Progenitor cell of endocrine pancreas (in vitro differentiated cells): ENCODE data around the gene LIN7A. TPM values are rescaled to one million over a fixed set of nuclear protein-coding genes. Genes with fewer than 3 reads are reported as not detected.
"Not testable (repeated sequence)": the region's sequence is repeated elsewhere in the genome, so short reads cannot be mapped to it uniquely, and the experiment has no call there.

Experiments
- DNase-seq: peaks from one replicate; pipeline ENCODE4 v3.0.0; 2021; ENCODE audit warnings: low spot score; ENCODE audit not compliant: unreplicated experiment
- H3K27ac Mint-ChIP-seq: 2 replicates; pipeline ENCODE4 v1.8.0; 2021; ENCODE audit warnings: mild to moderate bottlenecking, moderate library complexity, mixed read lengths
- H3K27me3 Mint-ChIP-seq: 2 replicates; pipeline ENCODE4 v1.8.0; 2021; ENCODE audit warnings: mixed read lengths
- H3K36me3 Mint-ChIP-seq: 2 replicates; pipeline ENCODE4 v1.8.0; 2022; ENCODE audit warnings: mixed read lengths; ENCODE audit not compliant: insufficient read depth
- H3K4me1 Mint-ChIP-seq: 2 replicates; pipeline ENCODE4 v1.8.0; 2021; ENCODE audit warnings: low read depth, mixed read lengths
- H3K4me3 Mint-ChIP-seq: 2 replicates; pipeline ENCODE4 v1.8.0; 2021; ENCODE audit warnings: low read depth, mild to moderate bottlenecking, moderate library complexity, mixed read lengths
- H3K9me3 Mint-ChIP-seq: 2 replicates; pipeline ENCODE4 v1.8.0; 2021; ENCODE audit warnings: low read depth, mixed read lengths
- total RNA-seq: library from RNA; stranded (reverse); gene quantifications from 2 replicates; pipeline ENCODE4 v1.2.1, GENCODE V29; 2021
- TF ChIP-seq, protein P1 (sequence below): fragments of 200-600 bp; sonication (generic); IDR thresholded peaks from one replicate; pipeline ENCODE4 v1.5.0; 2021; ENCODE audit warnings: antibody characterized with exemption, mild to moderate bottlenecking; ENCODE audit not compliant: unreplicated experiment

The LIN7A gene
- total RNA-seq, 1 donor from 2014 or later, result 8.2 TPM

DNA sequence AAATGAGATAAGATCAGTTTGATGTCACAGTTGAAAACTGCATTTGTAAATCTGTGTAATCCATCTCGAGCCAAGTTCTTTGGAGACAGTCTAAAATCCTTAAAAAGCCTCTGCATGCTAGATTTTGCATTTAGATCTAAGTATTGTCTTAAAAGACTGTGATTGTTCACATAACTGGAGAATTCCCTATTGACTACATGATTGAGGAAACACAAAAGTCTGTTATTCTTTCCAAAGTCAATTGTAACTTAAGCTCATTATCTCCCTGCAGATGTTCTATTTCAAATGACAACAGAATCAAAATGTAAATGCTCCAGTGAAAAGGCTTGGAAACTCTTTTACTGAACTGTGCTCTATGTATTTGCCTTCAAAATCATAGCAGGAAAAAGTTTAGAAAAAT, 143.2 kb downstream of the LIN7A start:
- no peaks in the 10 kb centered on the region for H3K36me3 Mint-ChIP-seq
- peaks cover 6% of the 10 kb centered on the region for H3K4me1 Mint-ChIP-seq
- no peaks in the 10 kb centered on the region for H3K27me3 Mint-ChIP-seq
- no peak overlapping the region for H3K27ac Mint-ChIP-seq
- no peak for DNase-seq
- TF ChIP-seq, protein P1, sequence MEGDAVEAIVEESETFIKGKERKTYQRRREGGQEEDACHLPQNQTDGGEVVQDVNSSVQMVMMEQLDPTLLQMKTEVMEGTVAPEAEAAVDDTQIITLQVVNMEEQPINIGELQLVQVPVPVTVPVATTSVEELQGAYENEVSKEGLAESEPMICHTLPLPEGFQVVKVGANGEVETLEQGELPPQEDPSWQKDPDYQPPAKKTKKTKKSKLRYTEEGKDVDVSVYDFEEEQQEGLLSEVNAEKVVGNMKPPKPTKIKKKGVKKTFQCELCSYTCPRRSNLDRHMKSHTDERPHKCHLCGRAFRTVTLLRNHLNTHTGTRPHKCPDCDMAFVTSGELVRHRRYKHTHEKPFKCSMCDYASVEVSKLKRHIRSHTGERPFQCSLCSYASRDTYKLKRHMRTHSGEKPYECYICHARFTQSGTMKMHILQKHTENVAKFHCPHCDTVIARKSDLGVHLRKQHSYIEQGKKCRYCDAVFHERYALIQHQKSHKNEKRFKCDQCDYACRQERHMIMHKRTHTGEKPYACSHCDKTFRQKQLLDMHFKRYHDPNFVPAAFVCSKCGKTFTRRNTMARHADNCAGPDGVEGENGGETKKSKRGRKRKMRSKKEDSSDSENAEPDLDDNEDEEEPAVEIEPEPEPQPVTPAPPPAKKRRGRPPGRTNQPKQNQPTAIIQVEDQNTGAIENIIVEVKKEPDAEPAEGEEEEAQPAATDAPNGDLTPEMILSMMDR, result no peak
- H3K9me3 Mint-ChIP-seq, result no peaks in the 10 kb centered on the region
- no peak overlapping the region for H3K4me3 Mint-ChIP-seq

DNA sequence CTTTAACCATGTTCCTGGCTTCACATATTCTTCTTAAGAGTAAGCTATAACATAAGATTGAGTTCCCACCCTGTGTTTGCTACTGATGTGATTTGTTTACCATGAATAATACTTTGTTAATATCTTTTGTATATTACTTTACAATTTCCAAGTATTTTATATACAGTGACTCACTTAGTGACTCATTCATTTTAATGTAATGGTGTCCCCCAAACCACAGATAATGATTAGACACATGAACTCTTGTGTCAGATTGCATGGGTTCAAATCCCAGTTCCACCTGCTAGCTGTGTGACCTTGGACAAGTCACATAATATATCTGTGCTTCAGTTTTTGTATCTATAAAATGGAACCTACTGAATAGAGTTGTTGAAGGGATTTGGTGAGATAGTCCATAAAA, 144.9 kb downstream of the LIN7A start:
- peaks cover 6% of the 10 kb centered on the region for H3K4me1 Mint-ChIP-seq
- TF ChIP-seq, protein P1, result no peak
- no peaks in the 10 kb centered on the region for H3K36me3 Mint-ChIP-seq
- peaks cover 11% of the 10 kb centered on the region for H3K27me3 Mint-ChIP-seq
- no peak overlapping the region for H3K27ac Mint-ChIP-seq
- no peak for DNase-seq
- H3K4me3 Mint-ChIP-seq, result no peak overlapping the region
- no peaks in the 10 kb centered on the region for H3K9me3 Mint-ChIP-seq

DNA sequence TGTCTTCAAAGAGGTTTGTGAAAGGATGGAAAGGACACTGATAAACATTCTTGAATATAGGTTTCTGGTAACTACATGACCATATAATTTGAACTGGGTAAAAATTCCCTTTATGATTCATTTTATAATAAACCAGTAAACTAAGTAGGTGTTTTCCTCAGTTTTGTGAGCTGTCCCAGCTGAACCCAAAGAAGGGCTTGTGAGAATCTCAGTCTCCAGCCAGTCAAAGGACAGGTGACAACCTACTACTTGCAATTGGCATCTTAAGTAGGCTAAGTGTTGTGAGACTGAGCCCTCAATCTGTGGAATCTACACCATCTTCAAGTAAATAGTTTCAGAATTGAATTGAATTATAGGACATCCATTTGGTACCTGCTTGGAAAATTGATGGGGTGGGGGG, 145.9 kb downstream of the LIN7A start:
- no peak for DNase-seq
- Mint-ChIP-seq H3K4me1 (peaks cover 6% of the 10 kb centered on the region), H3K27ac (no peak overlapping the region), H3K9me3 (no peaks in the 10 kb centered on the region), H3K36me3 (no peaks in the 10 kb centered on the region), H3K27me3 (peaks cover 21% of the 10 kb centered on the region), H3K4me3 (no peak overlapping the region)
- TF ChIP-seq, protein P1, result no peak

DNA sequence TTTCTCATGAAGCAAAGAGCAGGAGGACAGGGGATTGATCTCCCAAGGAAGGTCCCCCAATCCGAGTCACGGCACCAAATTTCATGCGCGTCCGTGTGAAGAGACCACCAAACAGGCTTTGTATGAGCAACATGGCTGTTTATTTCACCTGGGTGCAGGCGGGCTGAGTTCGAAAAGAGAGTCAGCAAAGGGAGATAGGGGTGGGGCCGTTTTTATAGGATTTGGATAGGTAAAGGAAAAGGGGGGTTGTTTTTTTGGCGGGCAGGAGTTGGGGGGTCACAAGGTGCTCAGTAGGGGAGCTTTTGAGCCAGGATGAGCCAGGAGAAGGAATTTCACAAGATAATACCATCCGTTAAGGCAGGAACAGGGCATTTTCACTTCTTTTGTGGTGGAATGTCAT, 149.3 kb downstream of the LIN7A start:
- not testable (repeated sequence) for H3K27ac Mint-ChIP-seq, DNase-seq, H3K9me3 Mint-ChIP-seq, H3K4me3 Mint-ChIP-seq, H3K4me1 Mint-ChIP-seq, H3K36me3 Mint-ChIP-seq
- peaks cover 39% of the 10 kb centered on the region for H3K27me3 Mint-ChIP-seq

DNA sequence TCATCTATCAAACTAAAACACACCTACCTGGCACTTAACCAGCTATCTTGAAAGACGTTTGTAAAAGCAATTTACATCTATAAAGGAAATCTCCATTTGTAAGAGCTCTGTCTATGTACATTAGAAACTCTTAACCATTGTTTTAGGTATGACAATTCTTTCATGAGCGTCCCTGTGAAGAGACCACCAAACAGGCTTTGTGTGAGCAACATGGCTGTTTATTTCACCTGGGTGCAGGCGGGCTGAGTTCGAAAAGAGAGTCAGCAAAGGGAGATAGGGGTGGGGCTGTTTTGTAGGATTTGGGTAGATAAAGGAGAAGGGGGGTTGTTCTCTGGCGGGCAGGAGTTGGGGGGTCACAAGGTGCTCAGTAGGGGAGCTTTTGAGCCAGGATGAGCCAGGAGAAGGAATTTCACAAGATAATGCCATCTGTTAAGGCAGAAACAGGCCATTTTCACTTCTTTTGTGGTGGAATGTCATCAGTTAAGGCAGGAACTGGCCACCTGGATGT, 154.7 kb downstream of the LIN7A start:
- not testable (repeated sequence) for H3K4me1 Mint-ChIP-seq, DNase-seq, H3K36me3 Mint-ChIP-seq, H3K27ac Mint-ChIP-seq, H3K9me3 Mint-ChIP-seq, H3K4me3 Mint-ChIP-seq
- H3K27me3 Mint-ChIP-seq, result peaks cover 30% of the 10 kb centered on the region

DNA sequence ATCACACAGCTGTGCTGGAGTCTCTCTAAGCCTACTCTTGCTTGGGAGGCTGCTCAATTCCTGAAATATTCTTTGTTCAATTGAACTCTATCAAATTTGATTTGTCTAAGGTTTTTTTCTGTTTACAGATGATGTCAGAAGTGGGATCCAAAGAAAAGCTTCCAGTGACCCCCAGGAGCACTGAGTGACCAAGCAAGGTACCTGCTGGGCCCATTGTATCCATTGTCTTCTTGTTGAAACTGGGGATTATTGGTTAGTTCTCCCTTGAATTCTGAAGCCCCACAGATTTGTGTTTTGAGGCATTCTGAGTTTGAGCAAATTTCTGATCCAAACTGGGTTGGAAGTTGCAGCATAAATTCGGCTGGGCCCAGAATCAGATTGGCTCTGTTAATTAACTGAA, 156.4 kb downstream of the LIN7A start:
- TF ChIP-seq, protein P1, result no peak
- no peaks in the 10 kb centered on the region for H3K36me3 Mint-ChIP-seq
- no peak overlapping the region for H3K27ac Mint-ChIP-seq
- H3K4me3 Mint-ChIP-seq, result no peak overlapping the region
- peaks cover 15% of the 10 kb centered on the region for H3K27me3 Mint-ChIP-seq
- peaks cover 13% of the 10 kb centered on the region for H3K9me3 Mint-ChIP-seq
- H3K4me1 Mint-ChIP-seq, result no peaks in the 10 kb centered on the region
- DNase-seq, result no peak
